HCT116 (cell line): ENCODE data around the gene ADARB1. TPM values are rescaled to one million over a fixed set of nuclear protein-coding genes. Genes with fewer than 3 reads are reported as not detected.

ENCODE experiments used
- ATAC-seq: fragments of 200-7000 bp; cut with Tn5 transposase; 2 replicates; pipeline ENCODE4 v1.9.1; 2020; ENCODE audit warnings: mild to moderate bottlenecking, moderate library complexity
- BruUV-seq: library from RNA; stranded (reverse); fragments of 400-500 nt; replicated peaks from 2 replicates; lab custom pipeline; 2021; lab: Mats Ljungman, UMichigan
- CTCF ChIA-PET: fragments of 300-600 bp; sonication (Branson Sonifier 250); formaldehyde crosslinking; loops from one replicate; lab custom pipeline; 2021; ENCODE audit warnings: antibody characterized with exemption; lab: Charles Lee
- POLR2A ChIA-PET: fragments of 300-600, 350-600 bp; sonication (Branson Sonifier 250); formaldehyde crosslinking; loops from one replicate; lab custom pipeline; 2021; ENCODE audit warnings: antibody characterized with exemption; lab: Charles Lee
- RAD21 ChIA-PET, 2 experiments: fragments of 300-600 bp; sonication (Branson Sonifier 250); formaldehyde crosslinking; loops; one replicate each; lab custom pipeline; 2023; ENCODE audit warnings: low total read pairs in 2 of 2; ENCODE audit not compliant: uncharacterized antibody in 2 of 2, unreplicated experiment in 2 of 2, low non-redundant PET in 1 of 2; lab: Charles Lee
- DNase-seq: peaks from one replicate; pipeline ENCODE4 v3.0.0-alpha.2; 2010; ENCODE audit warnings: low read depth, low spot score
- H2AFZ ChIP-seq: fragments of 200-600 bp; shearing (Covaris generic), sonication (generic); 2 replicates; pipeline ENCODE4 v1.6.1; 2017; ENCODE audit warnings: low read depth, mixed run types, mixed read lengths, antibody characterized with exemption, low read length; ENCODE audit not compliant: poor library complexity, severe bottlenecking
- H3K27ac ChIP-seq: 2 replicates; pipeline ENCODE4 v1.5.1; 2012; ENCODE audit warnings: low read depth, low read length
- H3K27me3 ChIP-seq: fragments of 200-600 bp; sonication (generic); 2 replicates; pipeline ENCODE4 v1.6.1; 2016; ENCODE audit warnings: mixed run types, low read length, mixed read lengths; ENCODE audit not compliant: insufficient read depth
- H3K36me3 ChIP-seq, 2 experiments: fragments of 200-500 bp in 1 of 2; fragments of 200-600 bp in 1 of 2; sonication (Bioruptor generic) in 1 of 2; sonication (generic) in 1 of 2; 2 replicates each; pipeline versions ENCODE4 v1.5.1 to v1.6.1; 2014 to 2016; ENCODE audit warnings: low read length in 2 of 2, inconsistent platforms in 1 of 2, mixed read lengths in 1 of 2, mixed run types in 1 of 2; ENCODE audit not compliant: insufficient read depth in 2 of 2, control insufficient read depth in 1 of 2
- H3K4me1 ChIP-seq, 2 experiments: fragments of 200-600 bp in 1 of 2; sonication (generic) in 1 of 2; 2 replicates each; pipeline versions ENCODE4 v1.5.1 to v1.6.1; 2012 to 2017; ENCODE audit warnings: low read length in 2 of 2, inconsistent platforms in 1 of 2, mild to moderate bottlenecking in 1 of 2, mixed read lengths in 1 of 2, mixed run types in 1 of 2, moderate library complexity in 1 of 2; ENCODE audit not compliant: insufficient read depth in 2 of 2, control insufficient read depth in 1 of 2
- H3K4me2 ChIP-seq: fragments of 200-600 bp; sonication (generic); 2 replicates; pipeline ENCODE4 v1.6.1; 2017; ENCODE audit warnings: mixed run types, low read length, mixed read lengths
- H3K4me3 ChIP-seq, 2 experiments: fragments of 200-600 bp in 1 of 2; sonication (generic) in 1 of 2; replicated peaks in 1 of 2; 2 replicates each; pipeline ENCODE4 v1.5.1; 2011 to 2016; ENCODE audit warnings: low read length in 2 of 2, control low read depth in 1 of 2, low read depth in 1 of 2, mild to moderate bottlenecking in 1 of 2, mixed read lengths in 1 of 2, mixed run types in 1 of 2
- H3K79me2 ChIP-seq: fragments of 200-600 bp; sonication (generic); 2 replicates; pipeline ENCODE4 v1.6.1; 2017; ENCODE audit warnings: mild to moderate bottlenecking, mixed run types, low read length, moderate library complexity, mixed read lengths; ENCODE audit not compliant: insufficient read depth
- H3K9ac ChIP-seq: fragments of 200-600 bp; sonication (generic); 2 replicates; pipeline ENCODE4 v1.6.1; 2016; ENCODE audit warnings: low read length, mixed read lengths
- H3K9me2 ChIP-seq: fragments of 200-600 bp; sonication (generic), shearing (Covaris generic); 2 replicates; pipeline ENCODE4 v1.6.1; 2017; ENCODE audit warnings: mixed run types, mild to moderate bottlenecking, moderate library complexity; ENCODE audit not compliant: insufficient read depth
- H3K9me3 ChIP-seq, 2 experiments: fragments of 200-500 bp in 1 of 2; fragments of 200-600 bp in 1 of 2; sonication (Bioruptor generic) in 1 of 2; sonication (generic) in 1 of 2; 2 replicates each; pipeline ENCODE4 v1.6.1; 2014 to 2017; ENCODE audit warnings: low read length in 2 of 2, mixed read lengths in 2 of 2, inconsistent platforms in 1 of 2, low read depth in 1 of 2, mild to moderate bottlenecking in 1 of 2, mixed run types in 1 of 2, moderate library complexity in 1 of 2; ENCODE audit not compliant: control insufficient read depth in 1 of 2, insufficient read depth in 1 of 2
- H4K20me1 ChIP-seq: fragments of 200-600 bp; sonication (generic), shearing (Covaris generic); 2 replicates; pipeline ENCODE4 v1.6.1; 2017; ENCODE audit warnings: mixed run types, mild to moderate bottlenecking, moderate library complexity; ENCODE audit not compliant: insufficient read depth
- CEBPB ChIP-seq: IDR thresholded peaks from 2 replicates; pipeline ENCODE4 v1.6.1; 2012; ENCODE audit warnings: low read depth
- EGR1 ChIP-seq: IDR thresholded peaks from 2 replicates; pipeline ENCODE4 v1.6.1; 2012; ENCODE audit warnings: low read depth
- ELF1 ChIP-seq: IDR thresholded peaks from 2 replicates; pipeline ENCODE4 v1.6.1; 2012; ENCODE audit warnings: low read depth, borderline replicate concordance
- EZH2 ChIP-seq: fragments of 200-600 bp; sonication (generic); IDR thresholded peaks from 2 replicates; pipeline ENCODE4 v1.6.1; 2017; ENCODE audit warnings: antibody characterized with exemption, mixed run types
- EZH2phosphoT487 ChIP-seq: fragments of 200-600 bp; IDR thresholded peaks from 2 replicates; pipeline ENCODE4 v1.6.1; 2018; ENCODE audit warnings: antibody characterized with exemption, borderline replicate concordance
- FOSL1 ChIP-seq: IDR thresholded peaks from 2 replicates; pipeline ENCODE4 v1.6.1; 2012; ENCODE audit warnings: low read depth
- JUND ChIP-seq: IDR thresholded peaks from 2 replicates; pipeline ENCODE4 v1.6.1; 2012
- MAX ChIP-seq: IDR thresholded peaks from 2 replicates; pipeline ENCODE4 v1.6.1; 2012
- POLR2A ChIP-seq: IDR thresholded peaks from 2 replicates; pipeline ENCODE4 v1.7.0; 2011; ENCODE audit warnings: borderline replicate concordance; ENCODE audit not compliant: insufficient read depth, insufficient read length; ENCODE audit errors: extremely low read depth
- POLR2AphosphoS5 ChIP-seq: IDR thresholded peaks from 2 replicates; pipeline ENCODE4 v1.6.1; 2011; ENCODE audit warnings: mild to moderate bottlenecking, low read depth, low read length, moderate library complexity
- RAD21 ChIP-seq: IDR thresholded peaks from 2 replicates; pipeline ENCODE4 v1.6.1; 2012; ENCODE audit warnings: low read depth, mild to moderate bottlenecking
- SIN3A ChIP-seq: IDR thresholded peaks from 2 replicates; pipeline ENCODE4 v1.6.1; 2012; ENCODE audit warnings: low read depth
- SP1 ChIP-seq: IDR thresholded peaks from 2 replicates; pipeline ENCODE4 v1.6.1; 2012; ENCODE audit warnings: low read depth
- SRF ChIP-seq: IDR thresholded peaks from 2 replicates; pipeline ENCODE4 v1.6.1; 2012; ENCODE audit warnings: low read depth
- TCF7L2 ChIP-seq: IDR thresholded peaks from 2 replicates; pipeline ENCODE4 v1.7.0; 2011; ENCODE audit warnings: borderline replicate concordance, inconsistent platforms; ENCODE audit not compliant: insufficient read depth, insufficient read length; ENCODE audit errors: extremely low read depth
- YY1 ChIP-seq: IDR thresholded peaks from 2 replicates; pipeline ENCODE4 v1.6.1; 2011; ENCODE audit warnings: low read length, low read depth, moderate library complexity, mild to moderate bottlenecking; ENCODE audit not compliant: insufficient replicate concordance; ENCODE audit errors: extremely low read depth
- ZBTB33 ChIP-seq: IDR thresholded peaks from 2 replicates; pipeline ENCODE4 v1.6.1; 2011; ENCODE audit warnings: mild to moderate bottlenecking, low read length, moderate library complexity; ENCODE audit not compliant: insufficient replicate concordance; ENCODE audit errors: extremely low read depth
- ZFX ChIP-seq: fragments of 450-650 bp; IDR thresholded peaks from 2 replicates; pipeline ENCODE4 v1.6.1; 2017
- intact Hi-C: fragments of 100-400 bp; cut with micrococcal nuclease; formaldehyde crosslinking; loops from 2 replicates; pipeline ENCODE4 v1.10.0; 2022
- total RNA-seq: library from RNA; stranded (reverse); gene quantifications from one replicate; pipeline ENCODE4 v1.2.1, GENCODE V29; 2021; ENCODE audit not compliant: unreplicated experiment
- TF ChIP-seq, protein P1 (sequence below), 3 experiments: fragments of 200-600 bp in 1 of 3; sonication (generic) in 1 of 3; IDR thresholded peaks in 2 of 3; conservative IDR thresholded peaks in 1 of 3; 2 replicates each; pipeline ENCODE4 v1.5.1; 2012 to 2017; ENCODE audit warnings: low read depth in 2 of 3, low read length in 2 of 3, antibody characterized with exemption in 1 of 3, borderline replicate concordance in 1 of 3, control low read depth in 1 of 3, mild to moderate bottlenecking in 1 of 3, mixed read lengths in 1 of 3, mixed run types in 1 of 3, moderate library complexity in 1 of 3; ENCODE audit not compliant: insufficient read depth in 1 of 3

ADARB1 gene
- total RNA-seq, 1 experiment from 2014 or later: 13.5 TPM

DNA sequence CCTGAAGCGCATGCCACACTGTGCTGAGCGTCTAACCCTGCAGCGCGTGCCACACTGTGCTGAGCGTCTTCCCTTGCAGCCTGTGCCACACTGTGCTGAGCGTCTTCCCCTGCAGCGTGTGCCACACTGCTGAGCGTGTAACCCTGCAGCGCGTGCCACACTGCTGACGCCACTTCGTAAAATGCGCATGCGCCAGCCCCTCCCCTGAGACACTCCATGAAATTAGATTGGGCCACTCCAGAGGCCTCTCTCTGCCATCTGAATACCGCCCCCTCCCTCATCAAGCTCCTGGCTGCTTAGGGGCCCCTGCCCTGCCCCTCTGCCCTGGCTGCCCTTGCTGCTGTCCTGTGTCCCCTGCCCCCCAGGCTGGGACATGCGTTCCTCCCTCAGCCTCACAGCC is 128.5 kb downstream of the ADARB1 start:
- no peaks in the 10 kb centered on the region for H3K4me1 ChIP-seq
- intact Hi-C loops: no loop called here

More for the DNA sequence above, 128.5 kb downstream of the ADARB1 start:
- H2AFZ ChIP-seq: no peak overlapping the region
- POLR2A ChIA-PET: no interaction called here
- no peaks in the 10 kb centered on the region for H3K9me3 ChIP-seq
- RAD21 ChIA-PET: no interaction called here
- no peaks in the 10 kb centered on the region for H4K20me1 ChIP-seq
- H3K27me3 ChIP-seq: no peaks in the 10 kb centered on the region
- H3K9me2 ChIP-seq: no peaks in the 10 kb centered on the region
- H3K27ac ChIP-seq: no peak overlapping the region
- no TSS peak for BruUV-seq
- no peak overlapping the region for H3K4me2 ChIP-seq
- DNase-seq: no peak
- H3K4me3 ChIP-seq: no peak overlapping the region
- ATAC-seq: no peak
- CTCF ChIA-PET: no interaction called here
- H3K36me3 ChIP-seq: no peaks in the 10 kb centered on the region
- H3K79me2 ChIP-seq: no peaks in the 10 kb centered on the region
- TF ChIP-seq CEBPB (no peak), EZH2phosphoT487 (no peak), EZH2 (no peak), TCF7L2 (no peak), ELF1 (no peak), YY1 (no peak), EGR1 (no peak), SIN3A (no peak), ZFX (no peak), RAD21 (no peak), JUND (no peak), POLR2AphosphoS5 (no peak), SP1 (no peak), MAX (no peak), SRF (no peak), FOSL1 (no peak), ZBTB33 (no peak), POLR2A (no peak)
- TF ChIP-seq, protein P1, sequence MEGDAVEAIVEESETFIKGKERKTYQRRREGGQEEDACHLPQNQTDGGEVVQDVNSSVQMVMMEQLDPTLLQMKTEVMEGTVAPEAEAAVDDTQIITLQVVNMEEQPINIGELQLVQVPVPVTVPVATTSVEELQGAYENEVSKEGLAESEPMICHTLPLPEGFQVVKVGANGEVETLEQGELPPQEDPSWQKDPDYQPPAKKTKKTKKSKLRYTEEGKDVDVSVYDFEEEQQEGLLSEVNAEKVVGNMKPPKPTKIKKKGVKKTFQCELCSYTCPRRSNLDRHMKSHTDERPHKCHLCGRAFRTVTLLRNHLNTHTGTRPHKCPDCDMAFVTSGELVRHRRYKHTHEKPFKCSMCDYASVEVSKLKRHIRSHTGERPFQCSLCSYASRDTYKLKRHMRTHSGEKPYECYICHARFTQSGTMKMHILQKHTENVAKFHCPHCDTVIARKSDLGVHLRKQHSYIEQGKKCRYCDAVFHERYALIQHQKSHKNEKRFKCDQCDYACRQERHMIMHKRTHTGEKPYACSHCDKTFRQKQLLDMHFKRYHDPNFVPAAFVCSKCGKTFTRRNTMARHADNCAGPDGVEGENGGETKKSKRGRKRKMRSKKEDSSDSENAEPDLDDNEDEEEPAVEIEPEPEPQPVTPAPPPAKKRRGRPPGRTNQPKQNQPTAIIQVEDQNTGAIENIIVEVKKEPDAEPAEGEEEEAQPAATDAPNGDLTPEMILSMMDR (IDR thresholded peaks at IDR 0.05 in 2 of 3, conservative IDR thresholded peaks at IDR 0.05 in 1 of 3; ENCODE audit: borderline replicate concordance in 1 of 3, insufficient read depth in 1 of 3, low read depth in 2 of 3, low read length in 2 of 3): no peak
- no peak overlapping the region for H3K9ac ChIP-seq
